ENCODE results near the gene PRKACB.

PRKACB gene

DNA sequence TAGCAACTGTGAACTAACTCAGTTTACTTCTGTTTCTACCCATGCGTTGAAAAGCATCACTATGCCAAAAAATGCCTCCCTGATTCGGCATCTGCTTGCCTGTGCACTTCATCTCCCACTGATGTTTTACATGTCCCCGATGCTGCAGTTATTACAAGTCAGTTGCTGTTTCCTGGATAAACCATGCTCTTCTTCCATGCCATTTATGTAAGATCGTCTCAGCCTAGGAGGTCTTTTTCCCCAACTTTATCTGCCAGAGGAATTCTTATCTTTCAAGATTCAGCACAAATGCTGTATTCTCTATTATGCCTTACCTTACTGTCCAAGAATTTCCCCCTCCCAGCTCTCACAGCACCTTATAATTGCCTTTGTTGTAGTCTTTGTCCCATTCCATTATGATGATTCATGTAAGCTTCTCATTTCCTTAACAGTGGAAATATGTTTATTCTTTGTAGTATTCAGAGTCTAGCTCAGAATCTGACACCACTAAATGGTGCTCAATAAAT lies 30.0 kb downstream of the PRKACB start:
- Histone ChIP-seq H3K9me3 (ENCODE audit: insufficient read depth, low read length) (no peaks in the 10 kb centered on the region), H4K20me1 (ENCODE audit: low read depth, low read length) (peaks cover 11% of the 10 kb centered on the region; the same call in 1 of the 2 replicates), H3K9me2 (replicated peaks; ENCODE audit: insufficient read depth, low read length) (no peaks in the 10 kb centered on the region), H3K79me2 (ENCODE audit: insufficient read depth, low read length) (peaks cover 82% of the 10 kb centered on the region), H3K27me3 (ENCODE audit: low read length) (no peaks in the 10 kb centered on the region), H3K4me3 (ENCODE audit: insufficient read depth, low read length, poor library complexity, severe bottlenecking) (no peak overlapping the region), H3F3A (ENCODE audit: insufficient read depth) (0 out of 2 replicates have a peak, but pooled peaks cover 2% of the 10 kb centered on the region), H2AFZ (ENCODE audit: low read depth, low read length, severe bottlenecking) (no peak overlapping the region), H3K9ac (ENCODE audit: low read length) (no peak overlapping the region), H3K27ac (ENCODE audit: low read depth, low read length) (no peak overlapping the region), H3K4me2 (ENCODE audit: low read depth, low read length, poor library complexity, severe bottlenecking) (no peak overlapping the region), H3K36me3 (ENCODE audit: low read length) (peaks cover 14% of the 10 kb centered on the region; the same call in 1 of the 2 replicates)
- TF ChIP-seq EZH2phosphoT487 (conservative IDR thresholded peaks at IDR 0.05; ENCODE audit: low read length): no peak
- TF ChIP-seq, protein P1, sequence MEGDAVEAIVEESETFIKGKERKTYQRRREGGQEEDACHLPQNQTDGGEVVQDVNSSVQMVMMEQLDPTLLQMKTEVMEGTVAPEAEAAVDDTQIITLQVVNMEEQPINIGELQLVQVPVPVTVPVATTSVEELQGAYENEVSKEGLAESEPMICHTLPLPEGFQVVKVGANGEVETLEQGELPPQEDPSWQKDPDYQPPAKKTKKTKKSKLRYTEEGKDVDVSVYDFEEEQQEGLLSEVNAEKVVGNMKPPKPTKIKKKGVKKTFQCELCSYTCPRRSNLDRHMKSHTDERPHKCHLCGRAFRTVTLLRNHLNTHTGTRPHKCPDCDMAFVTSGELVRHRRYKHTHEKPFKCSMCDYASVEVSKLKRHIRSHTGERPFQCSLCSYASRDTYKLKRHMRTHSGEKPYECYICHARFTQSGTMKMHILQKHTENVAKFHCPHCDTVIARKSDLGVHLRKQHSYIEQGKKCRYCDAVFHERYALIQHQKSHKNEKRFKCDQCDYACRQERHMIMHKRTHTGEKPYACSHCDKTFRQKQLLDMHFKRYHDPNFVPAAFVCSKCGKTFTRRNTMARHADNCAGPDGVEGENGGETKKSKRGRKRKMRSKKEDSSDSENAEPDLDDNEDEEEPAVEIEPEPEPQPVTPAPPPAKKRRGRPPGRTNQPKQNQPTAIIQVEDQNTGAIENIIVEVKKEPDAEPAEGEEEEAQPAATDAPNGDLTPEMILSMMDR (IDR thresholded peaks at IDR 0.05; ENCODE audit: insufficient read depth, low read length, poor library complexity, severe bottlenecking): no peak

DNA sequence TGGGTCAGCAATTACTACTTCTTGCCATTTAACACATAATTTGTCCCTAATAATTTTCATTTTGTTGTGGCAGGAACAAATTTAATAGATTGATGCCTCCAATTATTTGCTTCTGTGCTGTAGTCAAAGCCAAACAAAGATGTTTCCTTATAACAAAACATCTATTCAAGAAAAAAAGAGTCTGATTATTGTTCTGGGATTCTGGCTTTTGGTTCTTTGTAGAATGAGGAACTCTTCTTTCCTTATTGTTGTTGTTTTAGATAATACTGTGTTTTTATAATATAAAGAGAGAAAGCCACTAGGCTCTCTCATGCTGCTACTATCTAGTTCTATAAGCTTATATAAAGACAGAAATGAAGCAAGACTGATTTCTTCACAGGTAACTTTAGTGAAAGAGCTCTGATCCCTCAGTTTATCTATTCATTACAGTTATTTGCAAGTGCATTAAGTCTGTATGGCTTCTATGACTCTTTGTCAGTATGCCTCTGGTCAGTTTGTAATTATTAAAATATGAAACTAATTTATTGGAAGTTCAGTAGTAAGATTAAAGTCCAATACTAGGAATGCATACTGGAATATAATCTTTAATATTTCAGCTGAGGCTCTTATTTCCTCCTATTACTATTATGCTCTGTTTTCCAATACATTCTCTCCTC lies 37.4 kb downstream of the PRKACB start:
- peaks cover 23% of the 10 kb centered on the region for H3K79me2 ChIP-seq (ENCODE audit: insufficient read depth, low read length)
- H3K36me3 ChIP-seq (ENCODE audit: low read length): peaks cover 50% of the 10 kb centered on the region
- TF ChIP-seq EZH2phosphoT487 (conservative IDR thresholded peaks at IDR 0.05; ENCODE audit: low read length): no peak
- TF ChIP-seq, protein P1 (IDR thresholded peaks at IDR 0.05; ENCODE audit: insufficient read depth, low read length, poor library complexity, severe bottlenecking): no peak
- no peak overlapping the region for H3K4me3 ChIP-seq (ENCODE audit: insufficient read depth, low read length, poor library complexity, severe bottlenecking)
- H2AFZ ChIP-seq (ENCODE audit: low read depth, low read length, severe bottlenecking): no peak overlapping the region
- H3K27me3 ChIP-seq (ENCODE audit: low read length): no peaks in the 10 kb centered on the region
- H3K9ac ChIP-seq (ENCODE audit: low read length): no peak overlapping the region
- no peaks in the 10 kb centered on the region for H3K9me2 ChIP-seq (replicated peaks; ENCODE audit: insufficient read depth, low read length)
- H4K20me1 ChIP-seq (ENCODE audit: low read depth, low read length): peaks cover 3% of the 10 kb centered on the region; the same call in 1 of the 2 replicates
- H3K4me2 ChIP-seq (ENCODE audit: low read depth, low read length, poor library complexity, severe bottlenecking): no peak overlapping the region
- no peaks in the 10 kb centered on the region for H3K9me3 ChIP-seq (ENCODE audit: insufficient read depth, low read length)
- H3F3A ChIP-seq (ENCODE audit: insufficient read depth): peaks cover 22% of the 10 kb centered on the region; the same call in 1 of the 2 replicates
- H3K27ac ChIP-seq (ENCODE audit: low read depth, low read length): no peak overlapping the region

DNA sequence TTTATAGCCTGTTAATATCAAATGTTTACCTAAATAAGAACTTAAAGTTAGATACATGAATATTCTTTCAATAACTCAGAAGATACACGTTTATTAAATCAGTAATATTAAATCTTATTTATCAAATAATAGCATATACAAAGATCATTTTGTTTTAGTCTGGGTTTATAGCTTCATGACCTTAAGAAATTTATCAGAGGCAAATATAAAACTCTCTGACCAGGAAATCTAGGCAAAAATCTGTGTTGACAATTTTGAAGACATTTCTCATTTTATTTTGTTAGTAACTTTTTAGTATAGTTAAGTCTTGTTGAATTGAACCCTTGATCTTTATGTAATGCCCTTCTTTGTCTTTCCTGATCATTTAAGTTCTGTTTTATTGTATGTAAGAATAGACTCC lies 46.4 kb downstream of the PRKACB start:
- no peak overlapping the region for H2AFZ ChIP-seq (ENCODE audit: low read depth, low read length, severe bottlenecking)
- H3K27me3 ChIP-seq (ENCODE audit: low read length): no peaks in the 10 kb centered on the region
- no peak overlapping the region for H3K9ac ChIP-seq (ENCODE audit: low read length)
- no peak overlapping the region for H3K4me2 ChIP-seq (ENCODE audit: low read depth, low read length, poor library complexity, severe bottlenecking)
- no peak overlapping the region for H3K4me3 ChIP-seq (ENCODE audit: insufficient read depth, low read length, poor library complexity, severe bottlenecking)
- TF ChIP-seq EZH2phosphoT487 (conservative IDR thresholded peaks at IDR 0.05; ENCODE audit: low read length): no peak
- TF ChIP-seq, protein P1 (IDR thresholded peaks at IDR 0.05; ENCODE audit: insufficient read depth, low read length, poor library complexity, severe bottlenecking): no peak
- no peak overlapping the region for H3K27ac ChIP-seq (ENCODE audit: low read depth, low read length)
- H3K9me3 ChIP-seq (ENCODE audit: insufficient read depth, low read length): peaks cover 14% of the 10 kb centered on the region; the same call in 1 of the 2 replicates
- peaks cover 85% of the 10 kb centered on the region for H3K36me3 ChIP-seq (ENCODE audit: low read length)
- no peaks in the 10 kb centered on the region for H4K20me1 ChIP-seq (ENCODE audit: low read depth, low read length)
- H3F3A ChIP-seq (ENCODE audit: insufficient read depth): no peaks in the 10 kb centered on the region
- no peaks in the 10 kb centered on the region for H3K79me2 ChIP-seq (ENCODE audit: insufficient read depth, low read length)
- H3K9me2 ChIP-seq (replicated peaks; ENCODE audit: insufficient read depth, low read length): no peaks in the 10 kb centered on the region

All from SU-DHL-6 (cell line).